Measurements from ENCODE around the gene BUD31. TPM values are rescaled to one million over a fixed set of nuclear protein-coding genes. Genes with fewer than 3 reads are reported as not detected.

BUD31 gene
- total RNA-seq, 1 donor from 2014 or later: 176 TPM

DNA sequence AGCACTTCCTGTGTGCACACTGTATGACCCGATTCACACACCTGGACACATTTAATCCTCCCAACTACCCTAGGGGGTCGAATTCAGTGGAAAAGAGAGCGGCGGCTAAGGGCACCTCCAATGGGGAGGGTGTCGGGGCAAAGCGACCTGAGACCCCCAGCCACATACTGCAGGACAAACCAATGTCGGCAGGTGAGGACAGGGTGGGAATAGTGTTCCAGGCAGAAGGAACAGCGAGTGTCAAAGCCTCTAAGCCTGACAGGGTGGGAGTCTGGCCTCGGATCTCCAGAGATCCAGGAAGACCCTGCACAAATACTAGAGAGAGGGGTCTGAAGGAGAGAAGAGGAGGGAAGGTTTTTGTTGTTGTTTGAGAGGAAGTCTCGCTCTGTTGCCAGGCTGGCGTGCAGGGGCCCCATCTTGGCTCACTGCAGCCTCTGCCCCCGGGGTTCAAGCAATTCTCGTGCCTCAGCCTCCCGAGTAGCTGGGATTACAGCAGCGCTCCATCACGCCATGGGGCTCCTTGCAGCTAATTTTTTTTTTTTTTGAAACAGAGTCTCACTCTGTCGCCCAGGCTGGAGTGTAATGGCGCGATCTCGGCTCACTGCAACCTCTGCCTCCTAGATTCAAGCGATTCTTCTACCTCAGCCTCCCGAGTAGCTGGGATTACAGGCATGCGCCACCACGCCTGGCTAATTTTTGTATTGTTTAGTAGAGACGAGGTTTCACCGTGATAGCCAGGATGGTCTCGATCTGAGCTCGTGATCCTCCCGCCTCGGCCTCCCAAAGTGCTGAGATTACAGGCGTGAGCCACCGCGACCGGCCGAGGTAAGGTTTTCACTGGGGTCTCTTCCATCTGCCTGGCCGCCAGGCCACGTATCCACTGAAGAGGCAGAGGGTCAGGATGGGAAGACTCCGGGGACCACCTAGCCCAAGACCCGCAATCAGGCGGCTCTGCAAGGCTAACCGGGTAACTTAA lies 35.4 kb upstream of the BUD31 start:
- H3K4me1 ChIP-seq (ENCODE audit: insufficient read depth, low read length): peaks cover 3% of the 10 kb centered on the region
- TF ChIP-seq, protein P1, sequence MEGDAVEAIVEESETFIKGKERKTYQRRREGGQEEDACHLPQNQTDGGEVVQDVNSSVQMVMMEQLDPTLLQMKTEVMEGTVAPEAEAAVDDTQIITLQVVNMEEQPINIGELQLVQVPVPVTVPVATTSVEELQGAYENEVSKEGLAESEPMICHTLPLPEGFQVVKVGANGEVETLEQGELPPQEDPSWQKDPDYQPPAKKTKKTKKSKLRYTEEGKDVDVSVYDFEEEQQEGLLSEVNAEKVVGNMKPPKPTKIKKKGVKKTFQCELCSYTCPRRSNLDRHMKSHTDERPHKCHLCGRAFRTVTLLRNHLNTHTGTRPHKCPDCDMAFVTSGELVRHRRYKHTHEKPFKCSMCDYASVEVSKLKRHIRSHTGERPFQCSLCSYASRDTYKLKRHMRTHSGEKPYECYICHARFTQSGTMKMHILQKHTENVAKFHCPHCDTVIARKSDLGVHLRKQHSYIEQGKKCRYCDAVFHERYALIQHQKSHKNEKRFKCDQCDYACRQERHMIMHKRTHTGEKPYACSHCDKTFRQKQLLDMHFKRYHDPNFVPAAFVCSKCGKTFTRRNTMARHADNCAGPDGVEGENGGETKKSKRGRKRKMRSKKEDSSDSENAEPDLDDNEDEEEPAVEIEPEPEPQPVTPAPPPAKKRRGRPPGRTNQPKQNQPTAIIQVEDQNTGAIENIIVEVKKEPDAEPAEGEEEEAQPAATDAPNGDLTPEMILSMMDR (IDR thresholded peaks at IDR 0.05; ENCODE audit: insufficient read depth, low read depth, low read length): no peak
- TF ChIP-seq EZH2 (IDR thresholded peaks at IDR 0.05; ENCODE audit: insufficient read depth, low read length): no peak
- Mint-ChIP-seq H3K4me3 (ENCODE audit: unreplicated experiment) (peak overlapping the region; percentile 79), H3K27me3 (ENCODE audit: low read depth, unreplicated experiment) (no peaks in the 10 kb centered on the region), H3K27ac (ENCODE audit: unreplicated experiment) (peak overlapping the region; percentile 53), H3K4me1 (ENCODE audit: low read depth, unreplicated experiment) (peaks cover 3% of the 10 kb centered on the region), H3K9me3 (ENCODE audit: unreplicated experiment) (no peaks in the 10 kb centered on the region), H3K36me3 (ENCODE audit: low read depth, unreplicated experiment) (no peaks in the 10 kb centered on the region)
- no peaks in the 10 kb centered on the region for H3K9me3 ChIP-seq (ENCODE audit: insufficient read depth, low read depth, low read length)
- DNase-seq (ENCODE audit: low read depth) (no peak), FAIRE-seq (no peak)
- H3K27me3 ChIP-seq (ENCODE audit: insufficient read depth, low read length): no peaks in the 10 kb centered on the region
- H3K4me2 ChIP-seq (ENCODE audit: low read length): peak overlapping the region; percentile 93
- peak overlapping the region; percentile 70 for H3K4me3 ChIP-seq (ENCODE audit: insufficient read depth, low read depth, low read length)
- H3K36me3 ChIP-seq (ENCODE audit: insufficient read depth, low read length): peaks cover 6% of the 10 kb centered on the region
- H2AFZ ChIP-seq (ENCODE audit: low read depth, low read length): peak overlapping the region; percentile 78
- no peak overlapping the region for H3K27ac ChIP-seq (ENCODE audit: low read depth, low read length)
- H4K20me1 ChIP-seq (ENCODE audit: insufficient read depth, low read length): peaks cover 31% of the 10 kb centered on the region
- H3K79me2 ChIP-seq (ENCODE audit: insufficient read depth, low read length): peaks cover 21% of the 10 kb centered on the region
- H3K9ac ChIP-seq (ENCODE audit: low read length): peak overlapping the region; percentile 74

DNA sequence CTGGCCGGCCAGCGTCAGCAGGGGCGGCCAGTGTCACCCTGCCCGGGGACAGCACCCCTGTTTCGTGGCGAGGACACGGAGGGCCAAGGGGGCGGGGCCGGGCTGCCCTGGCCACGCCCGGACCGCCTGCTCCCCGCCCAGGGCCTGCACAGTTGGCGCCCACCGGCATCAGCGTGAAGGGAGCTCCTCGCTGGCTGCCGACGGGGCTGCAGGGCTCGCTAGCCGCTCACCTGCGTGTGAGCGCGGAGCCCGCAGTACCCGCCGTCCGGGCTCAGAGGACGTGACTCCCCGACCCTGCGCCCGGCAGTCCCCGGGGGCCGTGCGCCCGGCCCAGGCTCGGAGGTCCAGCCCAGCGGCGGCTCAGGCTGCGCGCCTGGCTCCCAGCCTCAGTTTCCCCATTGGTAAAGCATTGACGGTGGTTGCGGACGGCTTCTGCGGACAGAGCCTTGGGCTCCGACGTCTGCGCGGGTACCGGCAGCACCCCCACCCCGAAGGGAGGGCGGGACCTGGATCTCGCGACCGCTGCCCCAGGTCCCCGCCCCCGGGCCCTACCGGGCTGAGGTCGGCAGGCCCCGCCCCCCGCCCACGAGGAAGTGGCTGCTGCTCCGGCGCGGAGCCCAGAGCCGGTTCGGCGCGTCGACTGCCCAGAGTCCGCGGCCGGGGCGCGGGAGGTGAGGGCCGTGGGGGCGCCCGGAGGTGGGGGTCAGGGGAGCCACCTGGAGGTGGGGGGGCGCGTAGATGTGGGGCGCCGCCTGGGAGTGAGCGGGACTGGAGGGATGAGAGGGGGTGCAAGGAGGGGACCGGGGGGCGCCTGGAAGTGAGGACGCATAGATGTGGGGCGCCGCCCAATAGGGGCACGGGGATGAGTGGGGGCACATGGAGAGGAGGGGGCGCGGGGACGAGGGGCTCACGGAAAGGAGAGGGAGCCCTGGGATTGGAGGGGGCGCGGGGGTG lies 34.4 kb upstream of the BUD31 start, which contains the start of gene ARPC1B:
TSS of gene ARPC1B (plus strand) at position 620 of the 954 bp plus-strand sequence. CDS start 10,985 bp downstream, outside the sequence.
- peaks cover 7% of the 10 kb centered on the region for H3K4me1 Mint-ChIP-seq (ENCODE audit: low read depth, unreplicated experiment)
- Histone ChIP-seq H4K20me1 (ENCODE audit: insufficient read depth, low read length) (peaks cover 32% of the 10 kb centered on the region), H2AFZ (ENCODE audit: low read depth, low read length) (peak within 1 kb of the TSS; percentile 78), H3K36me3 (ENCODE audit: insufficient read depth, low read length) (peaks cover 4% of the 10 kb centered on the region), H3K9me3 (ENCODE audit: insufficient read depth, low read depth, low read length) (no peaks in the 10 kb centered on the region), H3K27me3 (ENCODE audit: insufficient read depth, low read length) (no peaks in the 10 kb centered on the region), H3K4me2 (ENCODE audit: low read length) (peak within 1 kb of the TSS; percentile 93), H3K9ac (ENCODE audit: low read length) (peak within 1 kb of the TSS; percentile 74), H3K79me2 (ENCODE audit: insufficient read depth, low read length) (peaks cover 23% of the 10 kb centered on the region), H3K4me3 (ENCODE audit: insufficient read depth, low read depth, low read length) (peak within 1 kb of the TSS; percentile 70), H3K4me1 (ENCODE audit: insufficient read depth, low read length) (peaks cover 8% of the 10 kb centered on the region), H3K27ac (ENCODE audit: low read depth, low read length) (no peak within 1 kb of the TSS)
- DNase-seq (ENCODE audit: low read depth) (peak; percentile 42), FAIRE-seq (no peak)
- peak within 1 kb of the TSS; percentile 85 for H3K4me3 Mint-ChIP-seq (ENCODE audit: unreplicated experiment)
- H3K27ac Mint-ChIP-seq (ENCODE audit: unreplicated experiment): peak within 1 kb of the TSS; percentile 53
- H3K27me3 Mint-ChIP-seq (ENCODE audit: low read depth, unreplicated experiment): no peaks in the 10 kb centered on the region
- TF ChIP-seq EZH2 (IDR thresholded peaks at IDR 0.05; ENCODE audit: insufficient read depth, low read length): no peak
- TF ChIP-seq, protein P1 (IDR thresholded peaks at IDR 0.05; ENCODE audit: insufficient read depth, low read depth, low read length): no peak
- H3K36me3 Mint-ChIP-seq (ENCODE audit: low read depth, unreplicated experiment): peaks cover 2% of the 10 kb centered on the region
- no peaks in the 10 kb centered on the region for H3K9me3 Mint-ChIP-seq (ENCODE audit: unreplicated experiment)

Data from astrocyte (in vitro differentiated cells and primary cell).